ENCODE measurements around the gene ANKRD65.

ANKRD65 gene

DNA sequence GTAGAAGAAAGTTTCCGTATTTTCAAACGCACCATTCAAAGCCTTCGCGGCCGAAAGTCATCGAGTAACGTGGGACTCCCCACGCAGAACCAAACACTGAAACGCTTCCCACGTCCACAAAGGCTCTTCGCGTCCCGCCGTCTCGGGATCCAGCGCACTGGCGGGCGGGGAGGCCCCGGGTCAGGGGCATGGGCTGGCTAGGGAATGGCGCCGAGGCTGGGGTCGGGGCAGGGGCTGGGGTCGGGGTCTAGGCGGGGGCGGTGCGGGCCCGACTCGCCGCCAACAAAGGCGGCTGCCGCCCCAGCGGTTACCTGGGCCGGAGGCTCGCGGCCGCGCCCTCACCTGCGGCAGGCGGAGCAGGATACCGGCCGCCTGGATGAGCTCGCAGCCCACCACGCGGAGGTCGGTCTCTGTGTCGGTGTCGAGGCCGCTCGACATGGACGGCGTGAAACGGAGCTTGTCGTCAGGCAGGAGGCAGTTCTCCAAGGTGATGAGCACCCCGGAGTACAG, 22.3 kb downstream of the ANKRD65 start:
- CTCF ChIA-PET, result interaction anchor here (0.8 to 3.1 kb wide), 9 partner anchors 9 to 106 kb away, joined by 3 to 12 read pairs (median 4); partner anchors contain the start of genes AURKAIP1 and MRPL20
- Histone ChIP-seq H3K4me1 (ENCODE audit: control extremely low read depth in 1 of 4, control insufficient read depth in 4 of 4, insufficient read depth in 4 of 4, low read length in 3 of 4) (peaks cover 0 to 33% (median 30%) of the 10 kb centered on the region in 4 experiments), H3K9me3 (ENCODE audit: control extremely low read depth in 1 of 5, control insufficient read depth in 4 of 5, insufficient read depth in 2 of 5, low read depth in 1 of 5, low read length in 4 of 5) (no peaks in the 10 kb centered on the region), H3K27ac (ENCODE audit: insufficient read depth in 1 of 2, low read depth in 1 of 2, low read length in 2 of 2, poor library complexity in 1 of 2, severe bottlenecking in 2 of 2) (peak overlapping the region; percentile 79 to 91), H3K36me3 (ENCODE audit: control insufficient read depth in 4 of 4, insufficient read depth in 4 of 4, low read length in 3 of 4) (peaks cover 5 to 64% (median 44%) of the 10 kb centered on the region in 4 experiments), H3K27me3 (replicated peaks in 2 of 5; ENCODE audit: control insufficient read depth in 4 of 5, insufficient read depth in 5 of 5, low read length in 4 of 5) (no peaks in the 10 kb centered on the region), H3K4me3 (ENCODE audit: control insufficient read depth in 1 of 7, extremely low read depth in 1 of 7, insufficient read depth in 4 of 7, low read depth in 2 of 7, low read length in 6 of 7) (peak overlapping the region; percentile 81 to 97 (median 92))
- DNase-seq, result no peak
- under 1% methylated on average over 53 of the region's 54 CpGs for WGBS (ENCODE audit: insufficient coverage)
- POLR2A ChIA-PET, result interaction anchor here (0.8 to 2.4 kb wide), 3 partner anchors 9 to 36 kb away, joined by 3 to 10 read pairs (median 4); partner anchors contain the start of gene AURKAIP1

DNA sequence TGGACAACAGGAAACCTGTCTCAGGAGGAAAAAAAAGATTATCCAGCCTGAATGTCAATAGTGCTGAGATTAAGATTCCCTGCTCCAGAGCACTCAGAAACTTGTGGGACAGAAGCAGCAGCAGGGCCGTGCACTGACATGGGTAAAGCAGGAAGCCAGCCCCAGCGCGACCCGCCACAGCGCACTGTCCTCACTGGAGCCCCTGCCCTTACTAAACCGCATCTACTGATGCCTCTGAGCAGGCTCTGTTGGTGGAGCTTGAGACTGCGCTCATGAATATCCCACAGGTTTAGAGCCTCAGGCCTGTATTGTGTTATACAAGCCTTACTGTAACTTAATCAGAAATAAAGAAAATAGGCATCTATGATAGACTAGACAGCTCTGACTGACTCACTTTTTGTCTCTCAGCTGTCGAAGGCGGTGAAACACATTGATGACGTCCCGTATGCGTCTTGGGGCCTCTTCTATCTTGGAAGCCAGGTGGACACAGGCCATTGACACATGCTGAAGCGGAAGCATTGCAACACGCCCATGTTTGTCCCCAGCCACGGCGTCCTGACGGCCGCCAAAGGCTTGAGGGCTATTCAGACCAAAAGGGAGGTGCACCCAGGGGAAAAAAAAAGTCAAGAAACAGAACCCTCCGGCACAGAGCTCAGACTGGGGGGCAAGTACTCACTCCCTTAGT, 23.1 kb downstream of the ANKRD65 start:
- H3K36me3 ChIP-seq (ENCODE audit: control insufficient read depth in 4 of 4, insufficient read depth in 4 of 4, low read length in 3 of 4), result peaks cover 8 to 66% (median 46%) of the 10 kb centered on the region in 4 experiments
- no peaks in the 10 kb centered on the region for H3K27me3 ChIP-seq (replicated peaks in 2 of 5; ENCODE audit: control insufficient read depth in 4 of 5, insufficient read depth in 5 of 5, low read length in 4 of 5)
- H3K4me3 ChIP-seq (ENCODE audit: control insufficient read depth in 1 of 7, extremely low read depth in 1 of 7, insufficient read depth in 4 of 7, low read depth in 2 of 7, low read length in 6 of 7), result peak overlapping the region; percentile 81 to 97 (median 92)
- ChIA-PET CTCF (interaction anchor here (0.8 to 3.1 kb wide), 4 partner anchors 10 to 36 kb away, joined by 3 to 11 read pairs (median 6); partner anchors contain the start of gene MRPL20), POLR2A (no interaction called here)
- H3K9me3 ChIP-seq (ENCODE audit: control extremely low read depth in 1 of 5, control insufficient read depth in 4 of 5, insufficient read depth in 2 of 5, low read depth in 1 of 5, low read length in 4 of 5), result no peaks in the 10 kb centered on the region
- H3K4me1 ChIP-seq (ENCODE audit: control extremely low read depth in 1 of 4, control insufficient read depth in 4 of 4, insufficient read depth in 4 of 4, low read length in 3 of 4), result peaks cover 0 to 33% (median 30%) of the 10 kb centered on the region in 4 experiments
- H3K27ac ChIP-seq (ENCODE audit: insufficient read depth in 1 of 2, low read depth in 1 of 2, low read length in 2 of 2, poor library complexity in 1 of 2, severe bottlenecking in 2 of 2), result peak overlapping the region; percentile 79 to 91
- WGBS (ENCODE audit: insufficient coverage), result 80% methylated on average over 16 of the region's 19 CpGs
- peak; percentile 41 to 72 (median 61) for DNase-seq

DNA sequence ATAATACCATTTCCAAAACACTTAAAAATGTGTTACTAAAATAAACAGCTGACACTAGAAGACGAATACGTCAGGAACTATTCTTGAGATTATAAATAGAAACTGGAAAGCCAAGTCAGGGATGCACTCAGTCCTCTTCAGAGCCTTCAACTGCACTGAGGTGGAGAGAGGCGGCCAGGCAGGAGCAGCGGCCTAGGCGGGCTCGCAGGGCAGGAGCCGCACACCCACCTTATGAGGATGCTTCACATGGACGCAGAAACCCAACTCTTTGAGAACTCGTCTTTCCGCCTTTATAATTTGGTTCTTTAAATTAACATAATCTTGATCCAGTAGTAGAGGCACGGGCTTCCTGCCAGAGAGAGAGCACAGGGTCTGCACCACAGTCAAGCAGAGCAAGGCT, 25.9 kb downstream of the ANKRD65 start:
- Histone ChIP-seq H3K27ac (ENCODE audit: insufficient read depth in 1 of 2, low read depth in 1 of 2, low read length in 2 of 2, poor library complexity in 1 of 2, severe bottlenecking in 2 of 2) (no peak overlapping the region), H3K4me3 (ENCODE audit: control insufficient read depth in 1 of 7, extremely low read depth in 1 of 7, insufficient read depth in 4 of 7, low read depth in 2 of 7, low read length in 6 of 7) (no peak overlapping the region), H3K27me3 (replicated peaks in 2 of 5; ENCODE audit: control insufficient read depth in 4 of 5, insufficient read depth in 5 of 5, low read length in 4 of 5) (no peaks in the 10 kb centered on the region), H3K4me1 (ENCODE audit: control extremely low read depth in 1 of 4, control insufficient read depth in 4 of 4, insufficient read depth in 4 of 4, low read length in 3 of 4) (peaks cover 0 to 19% (median 18%) of the 10 kb centered on the region in 4 experiments), H3K36me3 (ENCODE audit: control insufficient read depth in 4 of 4, insufficient read depth in 4 of 4, low read length in 3 of 4) (peaks cover 11 to 66% (median 56%) of the 10 kb centered on the region in 4 experiments), H3K9me3 (ENCODE audit: control extremely low read depth in 1 of 5, control insufficient read depth in 4 of 5, insufficient read depth in 2 of 5, low read depth in 1 of 5, low read length in 4 of 5) (no peaks in the 10 kb centered on the region)
- 91% methylated on average over 4 of the region's 11 CpGs for WGBS (ENCODE audit: insufficient coverage)
- POLR2A ChIA-PET, result no interaction called here
- CTCF ChIA-PET, result interaction anchor here (1.2 kb wide), 1 partner anchor 11 kb away, joined by 3 read pairs; no protein-coding TSS in a partner anchor
- no peak for DNase-seq

DNA sequence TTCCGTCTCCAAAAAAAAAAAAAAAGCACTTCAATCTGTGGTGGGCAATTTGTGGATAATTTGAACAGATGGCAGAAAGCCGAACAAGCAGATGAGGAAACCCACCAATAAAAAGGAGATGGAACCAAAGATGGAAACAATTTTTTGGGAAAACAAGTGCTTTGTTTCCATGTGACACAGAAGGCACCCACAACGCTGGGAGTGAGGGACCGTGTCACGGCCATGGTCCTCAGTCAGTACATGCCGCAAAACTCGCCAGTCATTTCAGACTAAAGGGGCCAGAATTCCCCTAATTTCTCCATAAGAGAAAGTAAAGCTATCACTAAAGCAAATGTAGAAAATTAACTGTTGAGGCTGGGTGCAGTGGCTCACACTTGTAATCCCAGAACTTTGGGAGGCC, 27.0 kb downstream of the ANKRD65 start:
- H3K36me3 ChIP-seq (ENCODE audit: control insufficient read depth in 4 of 4, insufficient read depth in 4 of 4, low read length in 3 of 4), result peaks cover 12 to 75% (median 63%) of the 10 kb centered on the region in 4 experiments
- peaks cover 0 to 13% (median 12%) of the 10 kb centered on the region in 4 experiments for H3K4me1 ChIP-seq (ENCODE audit: control extremely low read depth in 1 of 4, control insufficient read depth in 4 of 4, insufficient read depth in 4 of 4, low read length in 3 of 4)
- CTCF ChIA-PET, result no interaction called here
- no peaks in the 10 kb centered on the region for H3K27me3 ChIP-seq (replicated peaks in 2 of 5; ENCODE audit: control insufficient read depth in 4 of 5, insufficient read depth in 5 of 5, low read length in 4 of 5)
- no peak for DNase-seq
- H3K27ac ChIP-seq (ENCODE audit: insufficient read depth in 1 of 2, low read depth in 1 of 2, low read length in 2 of 2, poor library complexity in 1 of 2, severe bottlenecking in 2 of 2), result no peak overlapping the region
- 100% methylated on average over 7 of the region's 7 CpGs for WGBS (ENCODE audit: insufficient coverage)
- POLR2A ChIA-PET, result no interaction called here
- no peak overlapping the region for H3K4me3 ChIP-seq (ENCODE audit: control insufficient read depth in 1 of 7, extremely low read depth in 1 of 7, insufficient read depth in 4 of 7, low read depth in 2 of 7, low read length in 6 of 7)
- H3K9me3 ChIP-seq (ENCODE audit: control extremely low read depth in 1 of 5, control insufficient read depth in 4 of 5, insufficient read depth in 2 of 5, low read depth in 1 of 5, low read length in 4 of 5), result no peaks in the 10 kb centered on the region

DNA sequence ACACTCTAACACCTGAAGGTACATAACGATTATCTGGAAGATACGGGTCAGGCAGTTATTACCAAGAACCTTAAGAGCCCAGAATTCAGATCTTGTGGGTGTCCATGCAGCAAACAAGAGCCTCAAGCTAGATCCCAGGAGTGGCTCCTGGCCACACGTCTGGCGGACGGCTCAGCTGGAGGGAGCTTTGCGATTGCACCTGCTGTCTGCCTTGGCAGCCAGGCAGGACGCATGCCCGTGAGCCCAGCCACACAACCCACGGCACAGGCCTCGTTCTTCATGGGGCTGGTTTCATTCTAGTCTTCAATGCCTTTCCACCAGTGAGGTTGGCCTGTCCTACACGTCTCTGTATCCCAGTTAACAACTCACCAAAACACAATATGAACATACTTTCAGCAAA, 27.6 kb downstream of the ANKRD65 start:
- Histone ChIP-seq H3K27me3 (replicated peaks in 2 of 5; ENCODE audit: control insufficient read depth in 4 of 5, insufficient read depth in 5 of 5, low read length in 4 of 5) (no peaks in the 10 kb centered on the region), H3K9me3 (ENCODE audit: control extremely low read depth in 1 of 5, control insufficient read depth in 4 of 5, insufficient read depth in 2 of 5, low read depth in 1 of 5, low read length in 4 of 5) (no peaks in the 10 kb centered on the region), H3K4me3 (ENCODE audit: control insufficient read depth in 1 of 7, extremely low read depth in 1 of 7, insufficient read depth in 4 of 7, low read depth in 2 of 7, low read length in 6 of 7) (no peak overlapping the region), H3K4me1 (ENCODE audit: control extremely low read depth in 1 of 4, control insufficient read depth in 4 of 4, insufficient read depth in 4 of 4, low read length in 3 of 4) (peaks cover 0 to 12% (median 10%) of the 10 kb centered on the region in 4 experiments), H3K36me3 (ENCODE audit: control insufficient read depth in 4 of 4, insufficient read depth in 4 of 4, low read length in 3 of 4) (peaks cover 12 to 78% (median 66%) of the 10 kb centered on the region in 4 experiments), H3K27ac (ENCODE audit: insufficient read depth in 1 of 2, low read depth in 1 of 2, low read length in 2 of 2, poor library complexity in 1 of 2, severe bottlenecking in 2 of 2) (no peak overlapping the region)
- ChIA-PET POLR2A (no interaction called here), CTCF (interaction anchor here (1.7 kb wide), 1 partner anchor 9 kb away, joined by 8 read pairs; no protein-coding TSS in a partner anchor)
- 97% methylated on average over 10 of the region's 11 CpGs for WGBS (ENCODE audit: insufficient coverage)
- no peak for DNase-seq

DNA sequence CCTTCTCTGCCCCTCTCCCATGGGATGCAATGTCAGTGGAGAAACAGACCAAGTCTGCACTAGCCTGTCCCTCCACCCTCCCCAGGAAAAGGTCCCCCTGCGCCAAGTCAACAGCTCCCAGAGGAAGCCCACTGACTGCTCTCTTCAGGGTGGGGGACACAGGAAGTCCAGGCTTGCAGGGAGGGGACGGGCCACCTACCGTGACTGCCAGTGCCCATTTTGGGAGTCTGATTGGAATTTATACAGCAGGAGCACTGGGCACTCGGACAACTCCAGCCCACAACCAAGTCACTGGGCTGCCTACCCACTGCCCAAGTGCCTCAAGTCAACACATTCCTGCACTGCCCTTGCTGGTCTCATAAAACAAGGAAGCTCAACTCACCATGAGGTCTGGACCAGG, 28.1 kb downstream of the ANKRD65 start:
- peaks cover 12 to 79% (median 68%) of the 10 kb centered on the region in 4 experiments for H3K36me3 ChIP-seq (ENCODE audit: control insufficient read depth in 4 of 4, insufficient read depth in 4 of 4, low read length in 3 of 4)
- peaks cover 0 to 8% (median 6%) of the 10 kb centered on the region in 4 experiments for H3K4me1 ChIP-seq (ENCODE audit: control extremely low read depth in 1 of 4, control insufficient read depth in 4 of 4, insufficient read depth in 4 of 4, low read length in 3 of 4)
- H3K27me3 ChIP-seq (replicated peaks in 2 of 5; ENCODE audit: control insufficient read depth in 4 of 5, insufficient read depth in 5 of 5, low read length in 4 of 5), result no peaks in the 10 kb centered on the region
- no peak overlapping the region for H3K27ac ChIP-seq (ENCODE audit: insufficient read depth in 1 of 2, low read depth in 1 of 2, low read length in 2 of 2, poor library complexity in 1 of 2, severe bottlenecking in 2 of 2)
- 100% methylated on average over 4 of the region's 4 CpGs for WGBS (ENCODE audit: insufficient coverage)
- DNase-seq, result no peak
- CTCF ChIA-PET, result interaction anchor here (1.7 kb wide), 1 partner anchor 9 kb away, joined by 8 read pairs; no protein-coding TSS in a partner anchor
- no peaks in the 10 kb centered on the region for H3K9me3 ChIP-seq (ENCODE audit: control extremely low read depth in 1 of 5, control insufficient read depth in 4 of 5, insufficient read depth in 2 of 5, low read depth in 1 of 5, low read length in 4 of 5)
- H3K4me3 ChIP-seq (ENCODE audit: control insufficient read depth in 1 of 7, extremely low read depth in 1 of 7, insufficient read depth in 4 of 7, low read depth in 2 of 7, low read length in 6 of 7), result no peak overlapping the region
- POLR2A ChIA-PET, result no interaction called here

DNA sequence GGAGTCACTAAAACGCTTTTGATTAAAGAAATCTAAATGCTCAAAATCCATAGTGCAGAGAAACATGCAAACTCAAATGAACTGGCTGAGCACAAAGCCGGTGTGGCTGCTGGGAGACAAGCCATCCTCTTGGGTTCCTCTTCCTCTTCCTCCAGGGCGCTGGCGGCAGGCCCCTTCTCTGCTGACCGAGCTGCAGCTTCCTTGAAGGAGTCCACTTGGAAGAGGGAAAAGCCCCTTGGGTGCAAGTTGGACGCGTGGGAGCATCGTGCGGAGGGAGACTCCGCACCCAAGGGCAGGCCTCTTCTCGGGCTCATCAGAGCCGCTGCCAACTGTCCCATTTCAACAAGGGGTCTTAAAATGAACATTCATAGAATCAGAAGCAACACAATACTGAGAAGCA, 29.9 kb downstream of the ANKRD65 start:
- Histone ChIP-seq H3K4me3 (ENCODE audit: control insufficient read depth in 1 of 7, extremely low read depth in 1 of 7, insufficient read depth in 4 of 7, low read depth in 2 of 7, low read length in 6 of 7) (no peak overlapping the region), H3K4me1 (ENCODE audit: control extremely low read depth in 1 of 4, control insufficient read depth in 4 of 4, insufficient read depth in 4 of 4, low read length in 3 of 4) (no peaks in the 10 kb centered on the region), H3K27ac (ENCODE audit: insufficient read depth in 1 of 2, low read depth in 1 of 2, low read length in 2 of 2, poor library complexity in 1 of 2, severe bottlenecking in 2 of 2) (no peak overlapping the region), H3K27me3 (replicated peaks in 2 of 5; ENCODE audit: control insufficient read depth in 4 of 5, insufficient read depth in 5 of 5, low read length in 4 of 5) (no peaks in the 10 kb centered on the region), H3K9me3 (ENCODE audit: control extremely low read depth in 1 of 5, control insufficient read depth in 4 of 5, insufficient read depth in 2 of 5, low read depth in 1 of 5, low read length in 4 of 5) (no peaks in the 10 kb centered on the region), H3K36me3 (ENCODE audit: control insufficient read depth in 4 of 4, insufficient read depth in 4 of 4, low read length in 3 of 4) (peaks cover 14 to 89% (median 73%) of the 10 kb centered on the region in 4 experiments)
- ChIA-PET POLR2A (no interaction called here), CTCF (interaction anchor here (1.0 kb wide), 1 partner anchor 16 kb away, joined by 3 read pairs; the partner anchor contains the start of gene AURKAIP1)
- 89% methylated on average over 7 of the region's 12 CpGs for WGBS (ENCODE audit: insufficient coverage)
- DNase-seq, result no peak
